Liver (tissue), 9 donors: ENCODE data around the gene COMMD6. TPM values are rescaled to one million over a fixed set of nuclear protein-coding genes. Genes with fewer than 3 reads are reported as not detected.

ENCODE experiments used
- DNase-seq: peaks from one replicate; pipeline ENCODE4 v3.0.0-alpha.2; 2017; ENCODE audit warnings: low spot score
- H3K27ac ChIP-seq, 2 donors: one replicate each; pipeline ENCODE4 v1.7.0; 2013; ENCODE audit warnings: inconsistent platforms in 2 of 2, low read length in 2 of 2, control low read depth in 1 of 2, low read depth in 1 of 2, mild to moderate bottlenecking in 1 of 2
- H3K27me3 ChIP-seq, 4 donors: one replicate each; pipeline versions ENCODE4 v1.6.1 to v1.7.0; 2013; ENCODE audit warnings: low read length in 3 of 4, inconsistent platforms in 1 of 4, mild to moderate bottlenecking in 1 of 4, moderate library complexity in 1 of 4; ENCODE audit not compliant: control insufficient read depth in 4 of 4, insufficient read depth in 4 of 4
- H3K36me3 ChIP-seq, 4 donors: one replicate each; pipeline versions ENCODE4 v1.6.1 to v1.7.0; 2013; ENCODE audit warnings: low read length in 3 of 4, mild to moderate bottlenecking in 3 of 4, low read depth in 1 of 4, moderate library complexity in 1 of 4; ENCODE audit not compliant: control insufficient read depth in 4 of 4, insufficient read depth in 3 of 4
- H3K4me1 ChIP-seq, 4 donors: one replicate each; pipeline versions ENCODE4 v1.6.1 to v1.7.0; 2013; ENCODE audit warnings: low read length in 3 of 4, mild to moderate bottlenecking in 3 of 4, moderate library complexity in 1 of 4; ENCODE audit not compliant: control insufficient read depth in 4 of 4, insufficient read depth in 4 of 4
- H3K4me3 ChIP-seq, 3 donors: one replicate each; pipeline versions ENCODE4 v1.6.1 to v1.7.0; 2013; ENCODE audit warnings: low read length in 3 of 3, control low read depth in 1 of 3, low read depth in 1 of 3, mild to moderate bottlenecking in 1 of 3
- H3K9ac ChIP-seq, 2 donors: one replicate each; pipeline ENCODE4 v1.7.0; 2013; ENCODE audit warnings: low read length in 2 of 2, mild to moderate bottlenecking in 2 of 2, moderate library complexity in 2 of 2, control low read depth in 1 of 2, low read depth in 1 of 2
- H3K9me3 ChIP-seq, 4 donors: one replicate each; pipeline versions ENCODE4 v1.6.1 to v1.7.0; 2013; ENCODE audit warnings: low read length in 3 of 4; ENCODE audit not compliant: control insufficient read depth in 4 of 4
- EGR1 ChIP-seq, 2 donors: IDR thresholded peaks; 2 replicates each; pipeline ENCODE4 v1.6.1; 2016 to 2018; ENCODE audit warnings: antibody characterized with exemption in 2 of 2, low read depth in 2 of 2
- FOXA1 ChIP-seq: IDR thresholded peaks from 2 replicates; pipeline ENCODE4 v1.6.1; 2016; ENCODE audit warnings: antibody characterized with exemption
- FOXA2 ChIP-seq: IDR thresholded peaks from 2 replicates; pipeline ENCODE4 v1.6.1; 2016; ENCODE audit warnings: antibody characterized with exemption
- GABPA ChIP-seq, 2 donors: IDR thresholded peaks in 1 of 2; conservative IDR thresholded peaks in 1 of 2; 2 replicates each; pipeline ENCODE4 v1.6.1; 2016; ENCODE audit warnings: antibody characterized with exemption in 2 of 2, mild to moderate bottlenecking in 1 of 2, moderate library complexity in 1 of 2
- HNF4A ChIP-seq, 2 donors: conservative IDR thresholded peaks; 2 replicates each; pipeline ENCODE4 v1.6.1; 2016; ENCODE audit warnings: antibody characterized with exemption in 2 of 2, mild to moderate bottlenecking in 2 of 2
- HNF4G ChIP-seq: IDR thresholded peaks from 2 replicates; pipeline ENCODE4 v1.6.1; 2016; ENCODE audit warnings: antibody characterized with exemption
- JUND ChIP-seq, 2 donors: IDR thresholded peaks; 2 replicates each; pipeline ENCODE4 v1.6.1; 2016; ENCODE audit warnings: antibody characterized with exemption in 2 of 2
- NR2F2 ChIP-seq: IDR thresholded peaks from 2 replicates; pipeline ENCODE4 v1.6.1; 2016; ENCODE audit warnings: antibody characterized with exemption
- RAD21 ChIP-seq, 2 donors: IDR thresholded peaks; 2 replicates each; pipeline ENCODE4 v1.6.1; 2016; ENCODE audit warnings: antibody characterized with exemption in 2 of 2, mild to moderate bottlenecking in 2 of 2
- RXRA ChIP-seq, 2 donors: IDR thresholded peaks; 2 replicates each; pipeline ENCODE4 v1.6.1; 2017 to 2018; ENCODE audit warnings: antibody characterized with exemption in 2 of 2, mild to moderate bottlenecking in 1 of 2
- SP1 ChIP-seq: IDR thresholded peaks from 2 replicates; pipeline ENCODE4 v1.6.1; 2018; ENCODE audit warnings: antibody characterized with exemption, mild to moderate bottlenecking
- TAF1 ChIP-seq: conservative IDR thresholded peaks from 2 replicates; pipeline ENCODE4 v1.6.1; 2016; ENCODE audit warnings: antibody characterized with exemption, mild to moderate bottlenecking
- YY1 ChIP-seq: IDR thresholded peaks from 2 replicates; pipeline ENCODE4 v1.6.1; 2016; ENCODE audit warnings: antibody characterized with exemption, mild to moderate bottlenecking
- WGBS: extraction: QIAGEN DNeasy Blood & Tissue Kit; methylation state at CpG from one replicate; pipeline ENCODE4 v1.1.7; 2013; 5-methylcytosine and 5-hydroxymethylcytosine counted together
- polyA plus RNA-seq, 2 donors: library from polyadenylated mRNA; stranded (reverse) in 1 of 2; unstranded in 1 of 2; fragments of 200-250 nt in 1 of 2; fragments of >200 nt in 1 of 2; fragmentation: Nextera tagmentation in 1 of 2; extraction: Ambion mirVana in 1 of 2; gene quantifications; one replicate each; pipeline versions ENCODE4 v1.2.1 to v1.2.3, GENCODE V29; 2013 to 2015
- total RNA-seq, 2 donors: library from RNA; depleted of rRNA; stranded (reverse); fragments of >200 nt; gene quantifications; one replicate each; pipeline ENCODE4 v1.2.3, GENCODE V29; 2014
- TF ChIP-seq, protein P1 (sequence below): IDR thresholded peaks from 2 replicates; pipeline ENCODE4 v1.6.1; 2016; ENCODE audit warnings: antibody characterized with exemption
- TF ChIP-seq, protein P2 (sequence below): IDR thresholded peaks from 2 replicates; pipeline ENCODE4 v1.6.1; 2016; ENCODE audit warnings: antibody characterized with exemption, mild to moderate bottlenecking
- TF ChIP-seq, protein P3 (sequence below): IDR thresholded peaks from 2 replicates; pipeline ENCODE4 v1.6.1; 2016; ENCODE audit warnings: antibody characterized with exemption
- TF ChIP-seq, protein P4 (sequence below): fragments of 150-350 bp; IDR thresholded peaks from 2 replicates; pipeline ENCODE4 v1.5.1; 2017; ENCODE audit warnings: improper control_type of control experiment, low read depth, low read length; ENCODE audit not compliant: missing input control
- TF ChIP-seq, protein P5 (sequence below): IDR thresholded peaks from 2 replicates; pipeline ENCODE4 v1.6.1; 2016; ENCODE audit warnings: antibody characterized with exemption
- donor health status: healthy.
- donor health status: healthy.
- donor health status: healthy.
- donor health status: healthy.
- donor health status: healthy.

COMMD6 gene
- total and polyA plus RNA-seq, 4 donors = 10.1 to 149 (median 44.4) TPM

DNA sequence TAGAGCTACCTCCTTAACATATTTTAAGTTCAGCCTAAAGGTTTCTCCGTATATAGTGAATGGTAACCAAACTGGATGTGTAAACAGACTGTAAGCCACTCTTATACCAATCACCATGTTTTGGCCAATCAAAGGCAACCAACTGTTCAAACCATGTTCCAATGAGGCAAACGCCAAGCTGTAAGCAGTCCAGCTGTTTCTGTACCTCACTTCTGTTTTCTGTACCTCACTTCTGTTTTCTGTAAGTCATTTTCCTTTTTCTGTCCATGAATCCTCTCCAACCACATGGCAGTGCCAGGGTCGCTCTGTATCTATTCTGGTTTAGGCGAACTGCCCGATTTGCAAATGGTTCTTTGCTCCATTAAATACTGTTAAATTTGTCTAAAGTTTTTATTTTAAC is 24.4 kb downstream of the COMMD6 start:
- Histone ChIP-seq H3K4me1 (no peaks in the 10 kb centered on the region), H3K9me3 (no peaks in the 10 kb centered on the region), H3K27ac (no peak overlapping the region), H3K27me3 (no peaks in the 10 kb centered on the region), H3K4me3 (no peak overlapping the region), H3K9ac (no peak overlapping the region), H3K36me3 (no peaks in the 10 kb centered on the region)
- DNase-seq = no peak
- WGBS = 91% methylated on average over 5 of the region's 5 CpGs
- TF ChIP-seq GABPA (IDR thresholded peaks at IDR 0.05 in 1 of 2, conservative IDR thresholded peaks at IDR 0.05 in 1 of 2) (no peak), HNF4G (no peak), SP1 (no peak), HNF4A (conservative IDR thresholded peaks at IDR 0.05) (no peak), FOXA1 (no peak), YY1 (no peak), JUND (IDR thresholded peaks at IDR 0.05) (no peak), FOXA2 (no peak), RXRA (IDR thresholded peaks at IDR 0.05) (no peak), TAF1 (no peak), EGR1 (IDR thresholded peaks at IDR 0.05; ENCODE audit: low read depth in 2 of 2) (no peak), RAD21 (IDR thresholded peaks at IDR 0.05) (no peak), NR2F2 (no peak)
- TF ChIP-seq, protein P1, sequence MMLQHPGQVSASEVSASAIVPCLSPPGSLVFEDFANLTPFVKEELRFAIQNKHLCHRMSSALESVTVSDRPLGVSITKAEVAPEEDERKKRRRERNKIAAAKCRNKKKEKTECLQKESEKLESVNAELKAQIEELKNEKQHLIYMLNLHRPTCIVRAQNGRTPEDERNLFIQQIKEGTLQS = no peak
- TF ChIP-seq, protein P2, sequence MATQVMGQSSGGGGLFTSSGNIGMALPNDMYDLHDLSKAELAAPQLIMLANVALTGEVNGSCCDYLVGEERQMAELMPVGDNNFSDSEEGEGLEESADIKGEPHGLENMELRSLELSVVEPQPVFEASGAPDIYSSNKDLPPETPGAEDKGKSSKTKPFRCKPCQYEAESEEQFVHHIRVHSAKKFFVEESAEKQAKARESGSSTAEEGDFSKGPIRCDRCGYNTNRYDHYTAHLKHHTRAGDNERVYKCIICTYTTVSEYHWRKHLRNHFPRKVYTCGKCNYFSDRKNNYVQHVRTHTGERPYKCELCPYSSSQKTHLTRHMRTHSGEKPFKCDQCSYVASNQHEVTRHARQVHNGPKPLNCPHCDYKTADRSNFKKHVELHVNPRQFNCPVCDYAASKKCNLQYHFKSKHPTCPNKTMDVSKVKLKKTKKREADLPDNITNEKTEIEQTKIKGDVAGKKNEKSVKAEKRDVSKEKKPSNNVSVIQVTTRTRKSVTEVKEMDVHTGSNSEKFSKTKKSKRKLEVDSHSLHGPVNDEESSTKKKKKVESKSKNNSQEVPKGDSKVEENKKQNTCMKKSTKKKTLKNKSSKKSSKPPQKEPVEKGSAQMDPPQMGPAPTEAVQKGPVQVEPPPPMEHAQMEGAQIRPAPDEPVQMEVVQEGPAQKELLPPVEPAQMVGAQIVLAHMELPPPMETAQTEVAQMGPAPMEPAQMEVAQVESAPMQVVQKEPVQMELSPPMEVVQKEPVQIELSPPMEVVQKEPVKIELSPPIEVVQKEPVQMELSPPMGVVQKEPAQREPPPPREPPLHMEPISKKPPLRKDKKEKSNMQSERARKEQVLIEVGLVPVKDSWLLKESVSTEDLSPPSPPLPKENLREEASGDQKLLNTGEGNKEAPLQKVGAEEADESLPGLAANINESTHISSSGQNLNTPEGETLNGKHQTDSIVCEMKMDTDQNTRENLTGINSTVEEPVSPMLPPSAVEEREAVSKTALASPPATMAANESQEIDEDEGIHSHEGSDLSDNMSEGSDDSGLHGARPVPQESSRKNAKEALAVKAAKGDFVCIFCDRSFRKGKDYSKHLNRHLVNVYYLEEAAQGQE = no peak
- TF ChIP-seq, protein P3, sequence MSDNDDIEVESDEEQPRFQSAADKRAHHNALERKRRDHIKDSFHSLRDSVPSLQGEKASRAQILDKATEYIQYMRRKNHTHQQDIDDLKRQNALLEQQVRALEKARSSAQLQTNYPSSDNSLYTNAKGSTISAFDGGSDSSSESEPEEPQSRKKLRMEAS = no peak
- TF ChIP-seq, protein P4, sequence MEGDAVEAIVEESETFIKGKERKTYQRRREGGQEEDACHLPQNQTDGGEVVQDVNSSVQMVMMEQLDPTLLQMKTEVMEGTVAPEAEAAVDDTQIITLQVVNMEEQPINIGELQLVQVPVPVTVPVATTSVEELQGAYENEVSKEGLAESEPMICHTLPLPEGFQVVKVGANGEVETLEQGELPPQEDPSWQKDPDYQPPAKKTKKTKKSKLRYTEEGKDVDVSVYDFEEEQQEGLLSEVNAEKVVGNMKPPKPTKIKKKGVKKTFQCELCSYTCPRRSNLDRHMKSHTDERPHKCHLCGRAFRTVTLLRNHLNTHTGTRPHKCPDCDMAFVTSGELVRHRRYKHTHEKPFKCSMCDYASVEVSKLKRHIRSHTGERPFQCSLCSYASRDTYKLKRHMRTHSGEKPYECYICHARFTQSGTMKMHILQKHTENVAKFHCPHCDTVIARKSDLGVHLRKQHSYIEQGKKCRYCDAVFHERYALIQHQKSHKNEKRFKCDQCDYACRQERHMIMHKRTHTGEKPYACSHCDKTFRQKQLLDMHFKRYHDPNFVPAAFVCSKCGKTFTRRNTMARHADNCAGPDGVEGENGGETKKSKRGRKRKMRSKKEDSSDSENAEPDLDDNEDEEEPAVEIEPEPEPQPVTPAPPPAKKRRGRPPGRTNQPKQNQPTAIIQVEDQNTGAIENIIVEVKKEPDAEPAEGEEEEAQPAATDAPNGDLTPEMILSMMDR = no peak
- TF ChIP-seq, protein P5, sequence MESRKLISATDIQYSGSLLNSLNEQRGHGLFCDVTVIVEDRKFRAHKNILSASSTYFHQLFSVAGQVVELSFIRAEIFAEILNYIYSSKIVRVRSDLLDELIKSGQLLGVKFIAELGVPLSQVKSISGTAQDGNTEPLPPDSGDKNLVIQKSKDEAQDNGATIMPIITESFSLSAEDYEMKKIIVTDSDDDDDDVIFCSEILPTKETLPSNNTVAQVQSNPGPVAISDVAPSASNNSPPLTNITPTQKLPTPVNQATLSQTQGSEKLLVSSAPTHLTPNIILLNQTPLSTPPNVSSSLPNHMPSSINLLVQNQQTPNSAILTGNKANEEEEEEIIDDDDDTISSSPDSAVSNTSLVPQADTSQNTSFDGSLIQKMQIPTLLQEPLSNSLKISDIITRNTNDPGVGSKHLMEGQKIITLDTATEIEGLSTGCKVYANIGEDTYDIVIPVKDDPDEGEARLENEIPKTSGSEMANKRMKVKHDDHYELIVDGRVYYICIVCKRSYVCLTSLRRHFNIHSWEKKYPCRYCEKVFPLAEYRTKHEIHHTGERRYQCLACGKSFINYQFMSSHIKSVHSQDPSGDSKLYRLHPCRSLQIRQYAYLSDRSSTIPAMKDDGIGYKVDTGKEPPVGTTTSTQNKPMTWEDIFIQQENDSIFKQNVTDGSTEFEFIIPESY = no peak
